ENCODE results near the gene AGR2. TPM values are rescaled to one million over a fixed set of nuclear protein-coding genes. Genes with fewer than 3 reads are reported as not detected.
A peak's percentile ranks its signal among the peaks of the same experiment; 100 is the strongest.

Gene AGR2
- total RNA-seq, 1 experiment from 2014 or later: 147 TPM

- BruUV-seq (replicated peaks): no TSS peak
- Histone ChIP-seq H3K36me3 (ENCODE audit: control insufficient read depth, insufficient read depth, low read length) (no peaks in the 10 kb centered on the region), H3K4me3 (ENCODE audit: low read depth in 2 of 2, low read length in 2 of 2) (no peak overlapping the region), H3K27me3 (ENCODE audit: control insufficient read depth, insufficient read depth, low read length) (no peaks in the 10 kb centered on the region), H3K4me1 (ENCODE audit: control insufficient read depth, insufficient read depth, low read length) (no peaks in the 10 kb centered on the region), H3K9me3 (ENCODE audit: control insufficient read depth, insufficient read depth, low read depth, low read length) (no peaks in the 10 kb centered on the region), H3K27ac (ENCODE audit: low read length) (peak overlapping the region; percentile 32; the same call in 1 of the 2 replicates)
- intact Hi-C loops (cut with micrococcal nuclease; ENCODE audit: unreplicated experiment): no loop called here
- ATAC-seq (no peak), DNase-seq (ENCODE audit: low read depth, low spot score) (no peak)
- TF ChIP-seq SIN3A (IDR thresholded peaks at IDR 0.05; ENCODE audit: borderline replicate concordance, insufficient read depth, low read depth, low read length) (no peak), POLR2AphosphoS5 (IDR thresholded peaks at IDR 0.05; ENCODE audit: low read depth, low read length) (no peak), TCF7L2 (IDR thresholded peaks at IDR 0.05; ENCODE audit: low read depth, low read length) (no peak), REST (IDR thresholded peaks at IDR 0.05; ENCODE audit: insufficient read depth in 1 of 2, low read depth in 2 of 2, low read length in 1 of 2) (no peak), CTCF (IDR thresholded peaks at IDR 0.05) (no peak)
- ChIA-PET POLR2A (interaction anchor here (0.5 to 0.6 kb wide), 2 partner anchors 26 to 33 kb away, joined by 3 to 7 read pairs; no protein-coding TSS in a partner anchor), CTCF (no interaction called here)
- in situ Hi-C loops (cut with HindIII; ENCODE audit: low pct_unique_long_range_greater_than_20kb, low sequenced_read_pairs): no loop called here
Observed at GRCh38 chr7:16838891-16839290, 34.1 kb upstream of the AGR2 start.

GRCh38 chr7:16838386-16838785, 33.6 kb upstream of the AGR2 start:
- no peak for ATAC-seq
- CTCF ChIA-PET: no interaction called here

More at GRCh38 chr7:16838386-16838785, 33.6 kb upstream of the AGR2 start:
- no TSS peak for BruUV-seq (replicated peaks)
- no peaks in the 10 kb centered on the region for H3K4me1 ChIP-seq (ENCODE audit: control insufficient read depth, insufficient read depth, low read length)
- no peak for TF ChIP-seq TCF7L2 (IDR thresholded peaks at IDR 0.05; ENCODE audit: low read depth, low read length)
- TF ChIP-seq REST (IDR thresholded peaks at IDR 0.05; ENCODE audit: insufficient read depth in 1 of 2, low read depth in 2 of 2, low read length in 1 of 2): no peak
- TF ChIP-seq SIN3A (IDR thresholded peaks at IDR 0.05; ENCODE audit: borderline replicate concordance, insufficient read depth, low read depth, low read length): no peak
- TF ChIP-seq CTCF (IDR thresholded peaks at IDR 0.05): no peak
- TF ChIP-seq POLR2AphosphoS5 (IDR thresholded peaks at IDR 0.05; ENCODE audit: low read depth, low read length): no peak
- peak overlapping the region; percentile 32; the same call in 1 of the 2 replicates for H3K27ac ChIP-seq (ENCODE audit: low read length)
- DNase-seq (ENCODE audit: low read depth, low spot score): no peak
- in situ Hi-C loops (cut with HindIII; ENCODE audit: low pct_unique_long_range_greater_than_20kb, low sequenced_read_pairs): no loop called here
- H3K27me3 ChIP-seq (ENCODE audit: control insufficient read depth, insufficient read depth, low read length): no peaks in the 10 kb centered on the region
- H3K4me3 ChIP-seq (ENCODE audit: low read depth in 2 of 2, low read length in 2 of 2): no peak overlapping the region
- intact Hi-C loops (cut with micrococcal nuclease; ENCODE audit: unreplicated experiment): no loop called here
- no peaks in the 10 kb centered on the region for H3K36me3 ChIP-seq (ENCODE audit: control insufficient read depth, insufficient read depth, low read length)
- no peaks in the 10 kb centered on the region for H3K9me3 ChIP-seq (ENCODE audit: control insufficient read depth, insufficient read depth, low read depth, low read length)
- POLR2A ChIA-PET: no interaction called here

Measured in Panc1 (cell line).